HCT116 (cell line): ENCODE results near the gene SLC17A1. TPM values are rescaled to one million over a fixed set of nuclear protein-coding genes. Genes with fewer than 3 reads are reported as not detected.

Experiments
- ATAC-seq: fragments of 200-7000 bp; cut with Tn5 transposase; 2 replicates; pipeline ENCODE4 v1.9.1; 2020; ENCODE audit warnings: mild to moderate bottlenecking, moderate library complexity
- BruUV-seq: library from RNA; stranded (reverse); fragments of 400-500 nt; replicated peaks from 2 replicates; lab custom pipeline; 2021; lab: Mats Ljungman, UMichigan
- CTCF ChIA-PET: fragments of 300-600 bp; sonication (Branson Sonifier 250); formaldehyde crosslinking; loops from one replicate; lab custom pipeline; 2021; ENCODE audit warnings: antibody characterized with exemption; lab: Charles Lee
- POLR2A ChIA-PET: fragments of 300-600, 350-600 bp; sonication (Branson Sonifier 250); formaldehyde crosslinking; loops from one replicate; lab custom pipeline; 2021; ENCODE audit warnings: antibody characterized with exemption; lab: Charles Lee
- RAD21 ChIA-PET, 2 experiments: fragments of 300-600 bp; sonication (Branson Sonifier 250); formaldehyde crosslinking; loops; one replicate each; lab custom pipeline; 2023; ENCODE audit warnings: low total read pairs in 2 of 2; ENCODE audit not compliant: uncharacterized antibody in 2 of 2, unreplicated experiment in 2 of 2, low non-redundant PET in 1 of 2; lab: Charles Lee
- DNase-seq: peaks from one replicate; pipeline ENCODE4 v3.0.0-alpha.2; 2010; ENCODE audit warnings: low read depth, low spot score
- H2AFZ ChIP-seq: fragments of 200-600 bp; shearing (Covaris generic), sonication (generic); 2 replicates; pipeline ENCODE4 v1.6.1; 2017; ENCODE audit warnings: low read depth, mixed run types, mixed read lengths, antibody characterized with exemption, low read length; ENCODE audit not compliant: poor library complexity, severe bottlenecking
- H3K27ac ChIP-seq: 2 replicates; pipeline ENCODE4 v1.5.1; 2012; ENCODE audit warnings: low read depth, low read length
- H3K27me3 ChIP-seq: fragments of 200-600 bp; sonication (generic); 2 replicates; pipeline ENCODE4 v1.6.1; 2016; ENCODE audit warnings: mixed run types, low read length, mixed read lengths; ENCODE audit not compliant: insufficient read depth
- H3K36me3 ChIP-seq, 2 experiments: fragments of 200-500 bp in 1 of 2; fragments of 200-600 bp in 1 of 2; sonication (Bioruptor generic) in 1 of 2; sonication (generic) in 1 of 2; 2 replicates each; pipeline versions ENCODE4 v1.5.1 to v1.6.1; 2014 to 2016; ENCODE audit warnings: low read length in 2 of 2, inconsistent platforms in 1 of 2, mixed read lengths in 1 of 2, mixed run types in 1 of 2; ENCODE audit not compliant: insufficient read depth in 2 of 2, control insufficient read depth in 1 of 2
- H3K4me1 ChIP-seq, 2 experiments: fragments of 200-600 bp in 1 of 2; sonication (generic) in 1 of 2; 2 replicates each; pipeline versions ENCODE4 v1.5.1 to v1.6.1; 2012 to 2017; ENCODE audit warnings: low read length in 2 of 2, inconsistent platforms in 1 of 2, mild to moderate bottlenecking in 1 of 2, mixed read lengths in 1 of 2, mixed run types in 1 of 2, moderate library complexity in 1 of 2; ENCODE audit not compliant: insufficient read depth in 2 of 2, control insufficient read depth in 1 of 2
- H3K4me2 ChIP-seq: fragments of 200-600 bp; sonication (generic); 2 replicates; pipeline ENCODE4 v1.6.1; 2017; ENCODE audit warnings: mixed run types, low read length, mixed read lengths
- H3K4me3 ChIP-seq, 2 experiments: fragments of 200-600 bp in 1 of 2; sonication (generic) in 1 of 2; replicated peaks in 1 of 2; 2 replicates each; pipeline ENCODE4 v1.5.1; 2011 to 2016; ENCODE audit warnings: low read length in 2 of 2, control low read depth in 1 of 2, low read depth in 1 of 2, mild to moderate bottlenecking in 1 of 2, mixed read lengths in 1 of 2, mixed run types in 1 of 2
- H3K79me2 ChIP-seq: fragments of 200-600 bp; sonication (generic); 2 replicates; pipeline ENCODE4 v1.6.1; 2017; ENCODE audit warnings: mild to moderate bottlenecking, mixed run types, low read length, moderate library complexity, mixed read lengths; ENCODE audit not compliant: insufficient read depth
- H3K9ac ChIP-seq: fragments of 200-600 bp; sonication (generic); 2 replicates; pipeline ENCODE4 v1.6.1; 2016; ENCODE audit warnings: low read length, mixed read lengths
- H3K9me2 ChIP-seq: fragments of 200-600 bp; sonication (generic), shearing (Covaris generic); 2 replicates; pipeline ENCODE4 v1.6.1; 2017; ENCODE audit warnings: mixed run types, mild to moderate bottlenecking, moderate library complexity; ENCODE audit not compliant: insufficient read depth
- H3K9me3 ChIP-seq, 2 experiments: fragments of 200-500 bp in 1 of 2; fragments of 200-600 bp in 1 of 2; sonication (Bioruptor generic) in 1 of 2; sonication (generic) in 1 of 2; 2 replicates each; pipeline ENCODE4 v1.6.1; 2014 to 2017; ENCODE audit warnings: low read length in 2 of 2, mixed read lengths in 2 of 2, inconsistent platforms in 1 of 2, low read depth in 1 of 2, mild to moderate bottlenecking in 1 of 2, mixed run types in 1 of 2, moderate library complexity in 1 of 2; ENCODE audit not compliant: control insufficient read depth in 1 of 2, insufficient read depth in 1 of 2
- H4K20me1 ChIP-seq: fragments of 200-600 bp; sonication (generic), shearing (Covaris generic); 2 replicates; pipeline ENCODE4 v1.6.1; 2017; ENCODE audit warnings: mixed run types, mild to moderate bottlenecking, moderate library complexity; ENCODE audit not compliant: insufficient read depth
- CEBPB ChIP-seq: IDR thresholded peaks from 2 replicates; pipeline ENCODE4 v1.6.1; 2012; ENCODE audit warnings: low read depth
- EGR1 ChIP-seq: IDR thresholded peaks from 2 replicates; pipeline ENCODE4 v1.6.1; 2012; ENCODE audit warnings: low read depth
- EZH2 ChIP-seq: fragments of 200-600 bp; sonication (generic); IDR thresholded peaks from 2 replicates; pipeline ENCODE4 v1.6.1; 2017; ENCODE audit warnings: antibody characterized with exemption, mixed run types
- FOSL1 ChIP-seq: IDR thresholded peaks from 2 replicates; pipeline ENCODE4 v1.6.1; 2012; ENCODE audit warnings: low read depth
- POLR2A ChIP-seq: IDR thresholded peaks from 2 replicates; pipeline ENCODE4 v1.7.0; 2011; ENCODE audit warnings: borderline replicate concordance; ENCODE audit not compliant: insufficient read depth, insufficient read length; ENCODE audit errors: extremely low read depth
- POLR2AphosphoS5 ChIP-seq: IDR thresholded peaks from 2 replicates; pipeline ENCODE4 v1.6.1; 2011; ENCODE audit warnings: mild to moderate bottlenecking, low read depth, low read length, moderate library complexity
- RAD21 ChIP-seq: IDR thresholded peaks from 2 replicates; pipeline ENCODE4 v1.6.1; 2012; ENCODE audit warnings: low read depth, mild to moderate bottlenecking
- REST ChIP-seq: IDR thresholded peaks from 2 replicates; pipeline ENCODE4 v1.6.1; 2012; ENCODE audit warnings: low read depth
- SIN3A ChIP-seq: IDR thresholded peaks from 2 replicates; pipeline ENCODE4 v1.6.1; 2012; ENCODE audit warnings: low read depth
- SRF ChIP-seq: IDR thresholded peaks from 2 replicates; pipeline ENCODE4 v1.6.1; 2012; ENCODE audit warnings: low read depth
- YY1 ChIP-seq: IDR thresholded peaks from 2 replicates; pipeline ENCODE4 v1.6.1; 2011; ENCODE audit warnings: low read length, low read depth, moderate library complexity, mild to moderate bottlenecking; ENCODE audit not compliant: insufficient replicate concordance; ENCODE audit errors: extremely low read depth
- ZFX ChIP-seq: fragments of 450-650 bp; IDR thresholded peaks from 2 replicates; pipeline ENCODE4 v1.6.1; 2017
- ZNF274 ChIP-seq: fragments of 200-500 bp; sonication (Bioruptor generic); IDR thresholded peaks from 2 replicates; pipeline ENCODE4 v1.6.1; 2014; ENCODE audit warnings: mild to moderate bottlenecking, low read depth, low read length, inconsistent platforms
- intact Hi-C: fragments of 100-400 bp; cut with micrococcal nuclease; formaldehyde crosslinking; loops from 2 replicates; pipeline ENCODE4 v1.10.0; 2022
- total RNA-seq: library from RNA; stranded (reverse); gene quantifications from one replicate; pipeline ENCODE4 v1.2.1, GENCODE V29; 2021; ENCODE audit not compliant: unreplicated experiment
- TF ChIP-seq, protein P1 (sequence below): IDR thresholded peaks from 2 replicates; pipeline ENCODE4 v1.6.1; 2011; ENCODE audit warnings: mild to moderate bottlenecking, low read length, moderate library complexity; ENCODE audit not compliant: insufficient replicate concordance; ENCODE audit errors: extremely low read depth

SLC17A1 gene
- total RNA-seq, 1 experiment from 2014 or later, result not detected

DNA sequence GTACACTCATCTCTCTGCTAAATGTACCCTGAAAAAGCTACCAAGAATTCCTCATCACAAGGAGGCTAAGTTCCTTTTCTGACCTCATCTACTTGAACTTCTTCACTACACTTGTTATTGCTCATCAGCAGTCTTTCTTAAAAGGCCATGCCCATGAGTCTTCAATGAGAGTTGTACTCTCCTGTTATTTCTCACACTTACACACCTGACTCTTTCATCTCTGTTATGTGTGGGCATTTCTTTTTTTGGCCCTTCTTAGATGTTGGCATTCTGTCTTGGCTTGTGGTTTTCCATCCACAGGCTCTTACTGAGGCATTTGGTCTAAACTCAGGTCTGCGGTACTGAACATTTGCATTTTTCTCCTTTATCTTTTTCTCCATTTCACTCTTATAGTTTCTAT is 10.7 kb upstream of the SLC17A1 start (continued):
- TF ChIP-seq, protein P1, sequence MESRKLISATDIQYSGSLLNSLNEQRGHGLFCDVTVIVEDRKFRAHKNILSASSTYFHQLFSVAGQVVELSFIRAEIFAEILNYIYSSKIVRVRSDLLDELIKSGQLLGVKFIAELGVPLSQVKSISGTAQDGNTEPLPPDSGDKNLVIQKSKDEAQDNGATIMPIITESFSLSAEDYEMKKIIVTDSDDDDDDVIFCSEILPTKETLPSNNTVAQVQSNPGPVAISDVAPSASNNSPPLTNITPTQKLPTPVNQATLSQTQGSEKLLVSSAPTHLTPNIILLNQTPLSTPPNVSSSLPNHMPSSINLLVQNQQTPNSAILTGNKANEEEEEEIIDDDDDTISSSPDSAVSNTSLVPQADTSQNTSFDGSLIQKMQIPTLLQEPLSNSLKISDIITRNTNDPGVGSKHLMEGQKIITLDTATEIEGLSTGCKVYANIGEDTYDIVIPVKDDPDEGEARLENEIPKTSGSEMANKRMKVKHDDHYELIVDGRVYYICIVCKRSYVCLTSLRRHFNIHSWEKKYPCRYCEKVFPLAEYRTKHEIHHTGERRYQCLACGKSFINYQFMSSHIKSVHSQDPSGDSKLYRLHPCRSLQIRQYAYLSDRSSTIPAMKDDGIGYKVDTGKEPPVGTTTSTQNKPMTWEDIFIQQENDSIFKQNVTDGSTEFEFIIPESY, result no peak

- H3K9me3 ChIP-seq, result no peaks in the 10 kb centered on the region
- H3K9me2 ChIP-seq, result no peaks in the 10 kb centered on the region
- H3K9ac ChIP-seq, result no peak overlapping the region
- no peaks in the 10 kb centered on the region for H3K4me1 ChIP-seq
- DNase-seq (no peak), ATAC-seq (no peak)
- no peaks in the 10 kb centered on the region for H3K36me3 ChIP-seq
- no peak overlapping the region for H3K4me3 ChIP-seq
- no peak overlapping the region for H3K27ac ChIP-seq
- no peak overlapping the region for H2AFZ ChIP-seq
- no TSS peak for BruUV-seq
- ChIA-PET CTCF (no interaction called here), RAD21 (no interaction called here), POLR2A (no interaction called here)
- no peaks in the 10 kb centered on the region for H3K79me2 ChIP-seq
- TF ChIP-seq EGR1, result no peak
- no peak for TF ChIP-seq POLR2AphosphoS5
- TF ChIP-seq RAD21, result no peak
- TF ChIP-seq EZH2, result no peak
- no peak for TF ChIP-seq SRF
- no peak for TF ChIP-seq SIN3A
- no peak for TF ChIP-seq ZNF274
- no peak for TF ChIP-seq YY1
- TF ChIP-seq REST, result no peak
- no peak for TF ChIP-seq FOSL1
- TF ChIP-seq CEBPB, result no peak
- no peak for TF ChIP-seq ZFX
- TF ChIP-seq, protein P1, result no peak
- no peak for TF ChIP-seq POLR2A
- H4K20me1 ChIP-seq, result no peaks in the 10 kb centered on the region
- H3K27me3 ChIP-seq, result no peaks in the 10 kb centered on the region
- intact Hi-C loops, result no loop called here
- no peak overlapping the region for H3K4me2 ChIP-seq
Measured at GRCh38 chr6:25835442-25836283, 3.8 kb upstream of the SLC17A1 start.
